K562 (cell line): Measurements from ENCODE around the gene SLC19A1. TPM values are rescaled to one million over a fixed set of nuclear protein-coding genes. Genes with fewer than 3 reads are reported as not detected.

Source experiments
- ATAC-seq: fragments of 200-7000 bp; cut with Tn5 transposase; 3 replicates; pipeline ENCODE4 v1.9.1; 2020; ENCODE audit warnings: moderate library complexity
- BruUV-seq: library from RNA; stranded (reverse); fragments of 400-500 nt; replicated peaks from 2 replicates; lab custom pipeline; 2021; lab: Mats Ljungman, UMichigan
- CTCF ChIA-PET: fragments of 300-600 bp; formaldehyde crosslinking; extraction: SDS; loops from one replicate; lab custom pipeline; 2021; ENCODE audit warnings: low intra/inter-chr PET ratio; lab: Yijun Ruan, JAX
- POLR2A ChIA-PET: fragments of 300-600, 350-650 bp; sonication (Branson Sonifier 250); formaldehyde crosslinking; extraction: SDS; loops from one replicate; lab custom pipeline; 2021; ENCODE audit warnings: antibody characterized with exemption, inconsistent platforms; lab: Yijun Ruan, JAX
- DNase-seq, 4 experiments: peaks; one replicate each; pipeline versions ENCODE4 v3.0.0 to v3.0.0-alpha.2; 2011 to 2018; ENCODE audit warnings: low spot score in 3 of 4, mixed read lengths in 3 of 4; ENCODE audit errors: extremely low read depth in 1 of 4
- FAIRE-seq: peaks from 2 replicates; lab custom pipeline; 2011; peaks lifted over from hg19 to GRCh38; lab: Jason Lieb, UNC
- H2AFZ ChIP-seq: 2 replicates; pipeline ENCODE4 v1.6.0; 2011; ENCODE audit warnings: low read depth, low read length, control low read depth, inconsistent platforms
- H3K27ac ChIP-seq: fragments of 200-600 bp; 3 replicates; pipeline ENCODE4 v1.8.0; 2011; ENCODE audit warnings: low read depth, mild to moderate bottlenecking, control low read depth, inconsistent platforms, low read length, moderate library complexity, mixed read lengths; ENCODE audit errors: extremely low read depth
- H3K27me3 ChIP-seq, 2 experiments: fragments of 300-600 bp in 1 of 2; 2 replicates in 1 of 2; 3 replicates in 1 of 2; pipeline versions ENCODE4 v1.6.0 to v1.8.0; 2011; ENCODE audit warnings: inconsistent platforms in 2 of 2, low read length in 2 of 2, mild to moderate bottlenecking in 1 of 2, mixed read lengths in 1 of 2, moderate library complexity in 1 of 2; ENCODE audit not compliant: control insufficient read depth in 2 of 2, insufficient read depth in 2 of 2
- H3K36me3 ChIP-seq: fragments of 300-600 bp; 3 replicates; pipeline ENCODE4 v1.8.0; 2011; ENCODE audit warnings: mild to moderate bottlenecking, low read length, inconsistent platforms; ENCODE audit not compliant: control insufficient read depth, insufficient read depth
- H3K4me1 ChIP-seq, 2 experiments: fragments of 200-600 bp in 1 of 2; replicated peaks in 1 of 2; 2 replicates in 1 of 2; 3 replicates in 1 of 2; pipeline versions ENCODE4 v1.5.1 to v1.8.0; 2011; ENCODE audit warnings: inconsistent platforms in 2 of 2, low read length in 2 of 2, mild to moderate bottlenecking in 1 of 2, mixed read lengths in 1 of 2, moderate library complexity in 1 of 2; ENCODE audit not compliant: control insufficient read depth in 2 of 2, insufficient read depth in 2 of 2
- H3K4me2 ChIP-seq: 2 replicates; pipeline ENCODE4 v1.6.1; 2011; ENCODE audit warnings: low read length, control low read depth, inconsistent platforms, mixed read lengths; ENCODE audit not compliant: insufficient read depth
- H3K4me3 ChIP-seq: fragments of 200-600 bp; sonication (generic), shearing (Covaris generic); 2 replicates; pipeline ENCODE4 v1.5.1; 2016; ENCODE audit warnings: control low read depth, inconsistent platforms
- H3K79me2 ChIP-seq: fragments of 200-600 bp; 3 replicates; pipeline ENCODE4 v1.8.0; 2011; ENCODE audit warnings: low read length, inconsistent platforms; ENCODE audit not compliant: control insufficient read depth, insufficient read depth
- H3K9ac ChIP-seq, 2 experiments: 2 replicates each; pipeline versions ENCODE4 v1.6.0 to v1.6.1; 2011; ENCODE audit warnings: low read depth in 2 of 2, low read length in 2 of 2, control low read depth in 1 of 2, inconsistent platforms in 1 of 2, mild to moderate bottlenecking in 1 of 2, mixed read lengths in 1 of 2; ENCODE audit not compliant: insufficient read depth in 1 of 2
- H3K9me1 ChIP-seq: one replicate; pipeline ENCODE4 v1.6.0; 2011; ENCODE audit warnings: inconsistent platforms, mild to moderate bottlenecking, low read length, moderate library complexity; ENCODE audit not compliant: control insufficient read depth, insufficient read depth
- H3K9me3 ChIP-seq: replicated peaks from 2 replicates; pipeline ENCODE4 v1.5.1; 2011; ENCODE audit warnings: low read depth, low read length, inconsistent platforms; ENCODE audit not compliant: control insufficient read depth, insufficient read depth
- H4K20me1 ChIP-seq: replicated peaks from 2 replicates; pipeline ENCODE4 v1.6.1; 2011; ENCODE audit warnings: low read length, inconsistent platforms, mixed read lengths; ENCODE audit not compliant: control insufficient read depth, insufficient read depth
- CHD1 ChIP-seq: fragments of 200-600 bp; sonication (generic); IDR thresholded peaks from one replicate; pipeline ENCODE4 v1.6.1; 2012; ENCODE audit warnings: mild to moderate bottlenecking, moderate library complexity, low read length, inconsistent platforms
- DPF2 ChIP-seq: fragments of 450-650 bp; IDR thresholded peaks from 2 replicates; pipeline ENCODE4 v1.6.1; 2016
- EGR1 ChIP-seq: fragments of 450-650 bp; conservative IDR thresholded peaks from 2 replicates; pipeline ENCODE4 v1.6.1; 2017; ENCODE audit warnings: mild to moderate bottlenecking
- KLF10 ChIP-seq: fragments of 250-450 bp; sonication (Bioruptor Pico); IDR thresholded peaks from 2 replicates; pipeline ENCODE4 v1.6.1; 2021; ENCODE audit warnings: matching md5 sums
- SIX5 ChIP-seq, 2 experiments: IDR thresholded peaks; 2 replicates each; pipeline ENCODE4 v1.6.1; 2011; ENCODE audit warnings: low read length in 2 of 2, borderline replicate concordance in 1 of 2, low read depth in 1 of 2, mild to moderate bottlenecking in 1 of 2, moderate library complexity in 1 of 2; ENCODE audit not compliant: insufficient read depth in 1 of 2
- TAF15 ChIP-seq: fragments of 200-400 bp; formaldehyde crosslinking; IDR thresholded peaks from 2 replicates; pipeline ENCODE4 v1.6.1; 2017; ENCODE audit warnings: mild to moderate bottlenecking, low read depth, low read length, moderate library complexity
- TARDBP ChIP-seq: fragments of 450-650 bp; IDR thresholded peaks from 2 replicates; pipeline ENCODE4 v1.6.1; 2016
- ZNF444 ChIP-seq: fragments of 250-450 bp; sonication (Bioruptor Pico); IDR thresholded peaks from 2 replicates; pipeline ENCODE4 v1.4.0; 2020; ENCODE audit warnings: mild to moderate bottlenecking, moderate library complexity
- WGBS: fragments of 100-300 bp; shearing (Covaris generic); methylation state at CpG from one replicate; pipeline ENCODE4 v1.1.6; 2016; ENCODE audit warnings: low coverage, mixed read lengths; ENCODE audit not compliant: insufficient coverage; ENCODE audit errors: missing lambda C conversion rate; 5-methylcytosine and 5-hydroxymethylcytosine counted together
- in situ Hi-C: fragments of 300-500 bp; cut with MboI; formaldehyde crosslinking; loops from 4 replicates; pipeline ENCODE4 v1.15.0; 2018; ENCODE audit warnings: inconsistent platforms, mixed read lengths
- intact Hi-C: fragments of 100-400 bp; cut with micrococcal nuclease; formaldehyde crosslinking; loops from 2 replicates; pipeline ENCODE4 v1.14.2; 2022
- polyA plus RNA-seq, 8 experiments: library from polyadenylated mRNA; depleted of rRNA in 4 of 8; stranded (reverse) in 5 of 8; unstranded in 3 of 8; fragments of >200 nt; fragmentation: Nextera tagmentation in 2 of 8; fragmentation: Illumina TruSeq in 1 of 8; extraction: Ambion mirVana in 2 of 8; extraction: Trizol in 1 of 8; gene quantifications; 2 replicates each; pipeline versions ENCODE4 v1.2.1 to v1.2.3, GENCODE V29; 2011 to 2014; ENCODE audit warnings: inconsistent platforms in 1 of 8, missing spikeins in 1 of 8
- total RNA-seq, 7 experiments: library from RNA; depleted of rRNA in 6 of 7; stranded (reverse); fragments of >200 nt in 6 of 7; fragmentation: Illumina TruSeq in 2 of 7; extraction: Trizol in 2 of 7; gene quantifications; 2 replicates each; pipeline versions ENCODE4 v1.2.1 to v1.2.3, GENCODE V29; 2011 to 2021; ENCODE audit warnings: low replicate concordance in 1 of 7
- TF ChIP-seq, protein P1 (sequence below): sonication (generic); formaldehyde crosslinking; IDR thresholded peaks from 2 replicates; pipeline ENCODE4 v1.8.0; 2023; ENCODE audit warnings: mild to moderate bottlenecking, missing genetic modification reagents
- TF ChIP-seq, protein P2 (sequence below), 2 experiments: fragments of 450-650 bp; IDR thresholded peaks; 2 replicates each; pipeline ENCODE4 v1.6.1; 2018; ENCODE audit warnings: mild to moderate bottlenecking in 2 of 2, low read depth in 1 of 2; ENCODE audit not compliant: partially characterized antibody in 2 of 2

The SLC19A1 gene
- total and polyA plus RNA-seq, 9 of the 15 experiments (the other 6 are each of a cell fraction or from before 2014, with no cell fraction given) = 0.65 to 88.7 (median 12.0) TPM

DNA sequence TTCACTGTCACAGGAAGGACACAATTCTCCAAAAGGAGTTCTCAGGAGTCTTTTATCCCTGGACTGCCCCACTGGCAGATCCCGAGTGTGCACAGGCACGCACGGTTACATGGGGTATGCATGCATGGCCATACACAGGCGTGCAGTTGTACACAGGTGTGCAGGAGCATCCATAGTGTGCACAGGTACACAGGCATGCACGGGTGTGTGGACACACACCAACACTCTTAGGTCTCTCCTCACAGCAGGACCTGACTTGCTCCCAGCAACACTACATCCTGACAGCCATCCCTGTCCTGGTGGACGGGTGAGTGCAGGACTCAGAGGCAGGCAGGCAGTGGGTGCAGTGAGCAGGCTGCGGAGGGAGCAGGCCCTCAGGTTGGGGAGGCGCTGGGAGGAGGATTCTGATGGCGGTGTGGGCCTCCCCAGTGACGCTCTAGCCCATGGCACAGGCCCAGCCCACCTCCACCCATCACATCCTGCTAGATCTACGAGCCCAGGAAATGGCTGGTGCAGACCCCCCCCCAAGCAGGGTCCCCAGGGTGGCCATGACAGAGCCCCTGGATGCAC is 28.4 kb downstream of the SLC19A1 start:
- no peaks in the 10 kb centered on the region for H3K27me3 ChIP-seq
- no peak overlapping the region for H3K4me2 ChIP-seq
- no peak overlapping the region for H3K27ac ChIP-seq
- peaks cover 1 to 57% of the 10 kb centered on the region in 2 experiments; a peak in 4 of 5 replicates for H3K4me1 ChIP-seq
- H3K79me2 ChIP-seq = peaks cover 7% of the 10 kb centered on the region; the same call in 2 of the 3 replicates
- 89% methylated on average over 11 of the region's 11 CpGs for WGBS
- in situ Hi-C loops = no loop called here
- H4K20me1 ChIP-seq = peaks cover 6% of the 10 kb centered on the region; the same call in 1 of the 2 replicates
- intact Hi-C loops = no loop called here
- H2AFZ ChIP-seq = no peak overlapping the region
- CTCF ChIA-PET = no interaction called here
- no peak overlapping the region for H3K4me3 ChIP-seq
- H3K9me3 ChIP-seq = no peaks in the 10 kb centered on the region
- peaks cover 75% of the 10 kb centered on the region for H3K36me3 ChIP-seq
- POLR2A ChIA-PET = no interaction called here
- TF ChIP-seq EGR1 (no peak), TAF15 (no peak), SIX5 (IDR thresholded peaks at IDR 0.05; ENCODE audit: borderline replicate concordance in 1 of 2, insufficient read depth in 1 of 2, low read depth in 1 of 2, low read length in 2 of 2) (no peak), CHD1 (no peak), KLF10 (no peak), TARDBP (no peak), ZNF444 (CRISPR knock-in tag) (no peak), DPF2 (no peak)
- TF ChIP-seq, protein P1, sequence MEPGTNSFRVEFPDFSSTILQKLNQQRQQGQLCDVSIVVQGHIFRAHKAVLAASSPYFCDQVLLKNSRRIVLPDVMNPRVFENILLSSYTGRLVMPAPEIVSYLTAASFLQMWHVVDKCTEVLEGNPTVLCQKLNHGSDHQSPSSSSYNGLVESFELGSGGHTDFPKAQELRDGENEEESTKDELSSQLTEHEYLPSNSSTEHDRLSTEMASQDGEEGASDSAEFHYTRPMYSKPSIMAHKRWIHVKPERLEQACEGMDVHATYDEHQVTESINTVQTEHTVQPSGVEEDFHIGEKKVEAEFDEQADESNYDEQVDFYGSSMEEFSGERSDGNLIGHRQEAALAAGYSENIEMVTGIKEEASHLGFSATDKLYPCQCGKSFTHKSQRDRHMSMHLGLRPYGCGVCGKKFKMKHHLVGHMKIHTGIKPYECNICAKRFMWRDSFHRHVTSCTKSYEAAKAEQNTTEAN (CRISPR knock-in tag) = no peak
- TF ChIP-seq, protein P2, sequence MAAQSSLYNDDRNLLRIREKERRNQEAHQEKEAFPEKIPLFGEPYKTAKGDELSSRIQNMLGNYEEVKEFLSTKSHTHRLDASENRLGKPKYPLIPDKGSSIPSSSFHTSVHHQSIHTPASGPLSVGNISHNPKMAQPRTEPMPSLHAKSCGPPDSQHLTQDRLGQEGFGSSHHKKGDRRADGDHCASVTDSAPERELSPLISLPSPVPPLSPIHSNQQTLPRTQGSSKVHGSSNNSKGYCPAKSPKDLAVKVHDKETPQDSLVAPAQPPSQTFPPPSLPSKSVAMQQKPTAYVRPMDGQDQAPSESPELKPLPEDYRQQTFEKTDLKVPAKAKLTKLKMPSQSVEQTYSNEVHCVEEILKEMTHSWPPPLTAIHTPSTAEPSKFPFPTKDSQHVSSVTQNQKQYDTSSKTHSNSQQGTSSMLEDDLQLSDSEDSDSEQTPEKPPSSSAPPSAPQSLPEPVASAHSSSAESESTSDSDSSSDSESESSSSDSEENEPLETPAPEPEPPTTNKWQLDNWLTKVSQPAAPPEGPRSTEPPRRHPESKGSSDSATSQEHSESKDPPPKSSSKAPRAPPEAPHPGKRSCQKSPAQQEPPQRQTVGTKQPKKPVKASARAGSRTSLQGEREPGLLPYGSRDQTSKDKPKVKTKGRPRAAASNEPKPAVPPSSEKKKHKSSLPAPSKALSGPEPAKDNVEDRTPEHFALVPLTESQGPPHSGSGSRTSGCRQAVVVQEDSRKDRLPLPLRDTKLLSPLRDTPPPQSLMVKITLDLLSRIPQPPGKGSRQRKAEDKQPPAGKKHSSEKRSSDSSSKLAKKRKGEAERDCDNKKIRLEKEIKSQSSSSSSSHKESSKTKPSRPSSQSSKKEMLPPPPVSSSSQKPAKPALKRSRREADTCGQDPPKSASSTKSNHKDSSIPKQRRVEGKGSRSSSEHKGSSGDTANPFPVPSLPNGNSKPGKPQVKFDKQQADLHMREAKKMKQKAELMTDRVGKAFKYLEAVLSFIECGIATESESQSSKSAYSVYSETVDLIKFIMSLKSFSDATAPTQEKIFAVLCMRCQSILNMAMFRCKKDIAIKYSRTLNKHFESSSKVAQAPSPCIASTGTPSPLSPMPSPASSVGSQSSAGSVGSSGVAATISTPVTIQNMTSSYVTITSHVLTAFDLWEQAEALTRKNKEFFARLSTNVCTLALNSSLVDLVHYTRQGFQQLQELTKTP (IDR thresholded peaks at IDR 0.05; ENCODE audit: low read depth in 1 of 2, partially characterized antibody in 2 of 2) = no peak
- no peak overlapping the region; a peak in 1 of 4 replicates for H3K9ac ChIP-seq
- ATAC-seq = no peak
- BruUV-seq = no TSS peak
- no peaks in the 10 kb centered on the region for H3K9me1 ChIP-seq
- no peak for DNase-seq
- FAIRE-seq = no peak
